Subcutaneous adipose tissue (tissue), 4 donors: Measurements from ENCODE around the gene DHFR2. TPM values are rescaled to one million over a fixed set of nuclear protein-coding genes. Genes with fewer than 3 reads are reported as not detected.

Experiments used
- total RNA-seq, 4 donors: library from RNA; depleted of rRNA; stranded (reverse); fragments of >200 nt; gene quantifications; one replicate each; pipeline ENCODE4 v1.1.0, GENCODE V29; 2016
- TF ChIP-seq, protein P1 (sequence below): fragments of 450-650 bp; IDR thresholded peaks from one replicate; pipeline ENCODE4 v1.5.1; 2016; ENCODE audit warnings: low read depth, mild to moderate bottlenecking, control low read depth, antibody characterized with exemption, moderate library complexity

Gene DHFR2
- total RNA-seq, 4 donors from 2014 or later: 2.3 to 5.5 (median 3.7) TPM

GRCh38 chr3:94012185-94012584 lies 50.5 kb downstream of the DHFR2 start:
- TF ChIP-seq, protein P1, sequence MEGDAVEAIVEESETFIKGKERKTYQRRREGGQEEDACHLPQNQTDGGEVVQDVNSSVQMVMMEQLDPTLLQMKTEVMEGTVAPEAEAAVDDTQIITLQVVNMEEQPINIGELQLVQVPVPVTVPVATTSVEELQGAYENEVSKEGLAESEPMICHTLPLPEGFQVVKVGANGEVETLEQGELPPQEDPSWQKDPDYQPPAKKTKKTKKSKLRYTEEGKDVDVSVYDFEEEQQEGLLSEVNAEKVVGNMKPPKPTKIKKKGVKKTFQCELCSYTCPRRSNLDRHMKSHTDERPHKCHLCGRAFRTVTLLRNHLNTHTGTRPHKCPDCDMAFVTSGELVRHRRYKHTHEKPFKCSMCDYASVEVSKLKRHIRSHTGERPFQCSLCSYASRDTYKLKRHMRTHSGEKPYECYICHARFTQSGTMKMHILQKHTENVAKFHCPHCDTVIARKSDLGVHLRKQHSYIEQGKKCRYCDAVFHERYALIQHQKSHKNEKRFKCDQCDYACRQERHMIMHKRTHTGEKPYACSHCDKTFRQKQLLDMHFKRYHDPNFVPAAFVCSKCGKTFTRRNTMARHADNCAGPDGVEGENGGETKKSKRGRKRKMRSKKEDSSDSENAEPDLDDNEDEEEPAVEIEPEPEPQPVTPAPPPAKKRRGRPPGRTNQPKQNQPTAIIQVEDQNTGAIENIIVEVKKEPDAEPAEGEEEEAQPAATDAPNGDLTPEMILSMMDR: no peak

DNA sequence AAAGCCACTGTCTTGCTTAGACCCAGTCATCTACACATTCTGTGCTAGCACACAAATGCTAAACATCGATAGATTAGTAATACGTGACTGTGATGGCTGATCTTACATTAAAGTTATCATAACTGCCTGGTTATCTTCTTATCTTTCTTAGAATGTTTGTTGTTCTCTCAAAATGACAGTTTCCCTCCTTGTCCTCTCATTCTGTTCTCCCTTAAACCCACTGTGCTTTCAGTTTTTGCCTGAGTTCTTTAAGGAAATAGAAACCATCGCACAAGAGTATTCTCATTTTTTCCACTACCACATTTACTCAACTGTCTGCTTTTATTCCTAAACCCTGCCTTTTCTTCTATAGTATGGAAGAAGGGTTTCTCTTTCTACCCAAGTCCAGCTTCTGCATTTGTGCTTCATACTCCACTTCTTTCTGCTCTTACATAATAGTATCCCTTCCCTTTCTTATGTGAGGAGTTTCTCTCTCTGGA lies 51.4 kb downstream of the DHFR2 start:
- TF ChIP-seq, protein P1: no peak

GRCh38 chr3:94009608-94010007 lies 53.1 kb downstream of the DHFR2 start:
- TF ChIP-seq, protein P1: no peak

GRCh38 chr3:94008253-94008652 lies 54.5 kb downstream of the DHFR2 start:
- TF ChIP-seq, protein P1: no peak

Other genes starting within 250 kb of the DHFR2 start
- gene PROS1, start 89.0 kb downstream of the DHFR2 start, total RNA-seq: 10 to 100 TPM; 23.9 to 85.7 (median 47.4) TPM
- 10 to 100 TPM in 1 of 4 donors, 1 to 10 TPM in 3; 6.6 to 10.4 (median 9.4) TPM for gene ARL13B, start 82.8 kb downstream of the DHFR2 start, total RNA-seq
- gene STX19, start 34.3 kb downstream of the DHFR2 start, total RNA-seq: not detected
- gene NSUN3, start 145 bp upstream of the DHFR2 start, total RNA-seq: 10 to 100 TPM in 3 of 4 donors, 1 to 10 TPM in 1; 8.7 to 11.0 (median 11.0) TPM